ENCODE measurements around the gene SSTR4. TPM values are rescaled to one million over a fixed set of nuclear protein-coding genes. Genes with fewer than 3 reads are reported as not detected.
"Not testable (repeated sequence)": the region's sequence is repeated elsewhere in the genome, so short reads cannot be mapped to it uniquely, and the experiment has no call there.

SSTR4 gene
- polyA plus RNA-seq, 3 donors, result 0.07 TPM; not detected in 2

DNA sequence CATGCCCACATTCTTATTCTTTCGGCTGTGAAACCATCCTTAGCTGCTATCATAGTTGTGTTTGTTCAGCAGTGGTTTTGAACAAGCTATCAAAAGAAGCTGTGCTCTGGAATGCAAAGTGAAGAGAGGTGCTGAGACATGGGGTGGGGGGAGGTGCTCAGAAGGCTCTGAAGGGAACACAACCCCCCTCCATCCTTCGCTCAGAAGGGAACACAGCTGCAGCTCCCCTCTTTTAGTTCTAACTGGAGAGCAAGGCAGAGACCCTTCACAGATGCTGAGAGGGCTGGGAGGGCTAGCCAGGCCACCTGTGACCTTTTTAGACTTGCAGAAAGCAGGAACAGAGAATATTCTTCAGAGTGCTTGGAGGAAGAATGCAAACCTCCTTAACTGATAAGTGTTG, 17.6 kb upstream of the SSTR4 start:
- no peak for DNase-seq

DNA sequence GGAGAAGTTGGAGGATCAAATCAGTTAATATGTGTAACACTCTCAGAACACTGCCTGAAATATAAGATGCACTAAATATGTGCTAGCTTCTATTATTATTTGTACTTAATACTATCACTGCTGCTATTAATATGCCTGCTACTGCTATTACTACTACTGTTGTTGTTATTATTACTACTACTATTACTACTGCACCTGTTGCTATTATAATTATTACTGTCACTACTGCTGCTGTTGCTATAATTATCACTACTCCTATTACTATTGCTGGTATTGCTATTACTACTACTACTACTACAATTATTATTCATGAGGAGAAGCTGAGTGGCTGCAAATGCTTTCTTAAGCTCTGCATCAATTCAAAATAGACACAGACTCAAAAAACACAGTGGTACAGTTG, 16.7 kb upstream of the SSTR4 start:
- DNase-seq, result no peak

DNA sequence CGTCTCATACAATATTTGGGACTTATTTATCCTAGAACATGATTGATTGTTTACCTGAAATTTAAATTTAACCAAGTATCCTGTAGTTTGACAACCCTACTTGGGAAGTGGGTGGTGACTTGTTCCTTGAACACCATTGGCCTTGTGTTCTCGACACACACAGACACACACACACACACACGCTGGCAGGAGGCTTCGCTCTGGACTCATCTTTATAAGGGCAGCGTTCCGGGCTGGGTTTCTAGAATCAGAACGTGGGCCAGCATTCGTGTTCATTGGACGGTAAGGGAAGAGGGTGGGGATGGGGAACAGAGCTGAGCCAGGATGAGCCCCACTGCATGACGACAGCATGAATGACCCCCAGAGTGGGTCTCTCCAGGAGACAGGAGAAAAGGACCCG, 16.2 kb upstream of the SSTR4 start:
- no peak for DNase-seq

DNA sequence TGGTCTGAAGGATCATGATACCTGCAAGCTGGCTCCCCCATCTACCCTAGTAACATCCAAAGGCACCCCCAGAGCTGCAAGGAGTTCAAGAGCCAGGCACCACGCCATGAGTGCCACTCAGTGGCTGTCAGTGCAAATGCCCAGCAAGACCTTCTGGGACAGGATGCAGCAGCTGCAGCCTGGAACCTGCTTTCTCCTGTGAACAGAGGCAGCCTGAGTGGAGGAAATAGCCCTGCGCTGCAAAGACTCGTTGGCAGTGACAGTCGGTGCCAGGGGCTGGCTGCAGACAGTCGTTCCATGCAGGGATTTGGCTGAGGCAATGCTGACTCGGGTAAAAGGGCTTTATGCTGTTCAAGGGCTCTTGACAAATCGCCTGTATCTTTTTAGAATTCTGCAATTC, 15.7 kb upstream of the SSTR4 start:
- no peak for DNase-seq

DNA sequence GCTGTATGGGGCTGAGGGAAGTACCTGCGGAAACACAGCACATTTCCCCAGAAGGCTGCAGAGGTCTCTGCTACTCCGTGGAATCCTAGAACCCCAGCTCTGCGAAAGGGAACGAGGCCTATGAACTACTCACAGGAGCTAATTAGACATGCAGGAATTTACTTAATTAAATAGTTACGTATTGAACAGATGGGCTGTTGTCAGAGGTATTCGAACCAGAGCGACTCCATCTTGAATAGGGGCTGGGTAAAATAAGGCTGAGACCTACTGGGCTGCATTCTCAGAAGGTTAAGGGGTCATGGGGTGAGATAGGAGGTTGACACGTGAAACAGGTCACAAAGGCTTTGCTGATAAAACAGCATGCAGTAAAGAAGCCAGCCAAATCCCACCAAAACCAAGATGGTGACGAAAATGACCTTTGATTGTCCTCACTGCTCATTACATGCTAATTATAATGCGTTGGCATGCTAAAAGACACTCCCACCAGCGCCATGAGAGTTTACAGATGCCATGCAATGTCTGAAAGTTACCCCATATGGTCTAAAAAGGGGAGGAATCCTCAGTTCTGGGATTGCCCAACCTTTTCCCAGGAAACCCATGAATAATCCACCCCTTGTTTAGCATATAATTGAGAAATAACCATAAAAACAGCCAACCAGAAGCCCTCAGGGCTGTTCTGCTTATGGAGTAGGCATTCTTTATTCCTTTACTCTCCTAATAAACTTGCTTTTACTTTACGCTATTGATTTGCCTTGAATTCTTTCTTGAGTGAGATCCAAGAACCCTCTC, 14.7 kb upstream of the SSTR4 start:
- no peak for DNase-seq

DNA sequence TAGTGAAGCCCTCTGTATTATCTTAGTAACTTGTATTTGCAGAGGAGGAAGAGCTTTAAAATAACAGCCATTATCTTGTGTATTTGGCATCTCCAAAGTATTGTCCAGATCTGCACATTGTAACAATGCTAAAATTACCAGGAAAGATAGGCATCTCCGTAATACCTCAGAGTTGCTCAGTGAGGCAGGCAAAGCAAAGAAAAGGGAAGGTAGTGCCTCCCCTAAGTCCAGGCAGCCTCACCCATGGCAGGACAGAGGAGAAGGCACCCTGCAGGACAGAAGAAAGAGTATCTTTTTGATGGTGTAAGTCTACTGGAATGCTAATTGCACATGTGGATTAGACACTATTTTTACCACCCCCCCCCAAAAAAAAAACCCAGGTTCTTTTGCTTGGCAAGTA, 13.6 kb upstream of the SSTR4 start:
- no peak for DNase-seq

DNA sequence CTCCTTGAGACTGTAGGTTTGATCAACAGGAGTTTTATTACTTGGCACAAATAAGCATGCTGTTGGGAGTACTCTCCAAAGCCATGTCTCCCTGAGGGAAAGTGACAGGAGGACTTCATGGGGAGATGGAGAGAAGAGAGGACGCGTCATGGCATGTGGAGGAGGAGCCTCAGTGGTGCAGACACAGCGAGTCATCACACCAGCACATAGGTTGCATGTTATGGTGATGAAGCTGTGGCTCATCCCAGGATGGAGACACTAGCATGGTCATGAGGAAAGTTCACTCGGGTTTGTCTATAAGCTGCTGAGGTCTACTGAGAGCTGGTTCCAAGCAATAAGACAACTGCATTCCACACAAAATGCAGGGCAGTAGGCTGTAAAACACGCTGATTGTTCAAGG, 13.2 kb upstream of the SSTR4 start:
- no peak for DNase-seq

DNA sequence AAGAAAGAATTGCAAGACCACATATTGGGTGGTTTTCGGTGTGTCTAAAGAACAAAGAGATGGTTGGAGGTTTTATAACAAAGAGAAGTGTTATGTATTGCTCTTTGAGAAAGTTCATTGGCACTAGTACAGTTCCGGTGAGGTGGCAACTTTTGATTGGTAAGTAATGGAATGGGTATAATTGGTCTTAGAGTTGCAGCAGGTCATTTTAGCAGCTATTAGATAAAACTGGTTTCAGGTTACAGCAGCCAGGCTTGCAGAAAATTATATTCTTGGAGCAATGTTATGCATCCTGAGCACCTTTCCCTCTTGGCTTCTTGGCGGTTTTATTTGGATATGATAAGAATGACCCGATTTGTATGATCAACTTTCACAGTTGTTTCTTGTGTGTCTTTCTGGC, 12.3 kb upstream of the SSTR4 start:
- no peak for DNase-seq

DNA sequence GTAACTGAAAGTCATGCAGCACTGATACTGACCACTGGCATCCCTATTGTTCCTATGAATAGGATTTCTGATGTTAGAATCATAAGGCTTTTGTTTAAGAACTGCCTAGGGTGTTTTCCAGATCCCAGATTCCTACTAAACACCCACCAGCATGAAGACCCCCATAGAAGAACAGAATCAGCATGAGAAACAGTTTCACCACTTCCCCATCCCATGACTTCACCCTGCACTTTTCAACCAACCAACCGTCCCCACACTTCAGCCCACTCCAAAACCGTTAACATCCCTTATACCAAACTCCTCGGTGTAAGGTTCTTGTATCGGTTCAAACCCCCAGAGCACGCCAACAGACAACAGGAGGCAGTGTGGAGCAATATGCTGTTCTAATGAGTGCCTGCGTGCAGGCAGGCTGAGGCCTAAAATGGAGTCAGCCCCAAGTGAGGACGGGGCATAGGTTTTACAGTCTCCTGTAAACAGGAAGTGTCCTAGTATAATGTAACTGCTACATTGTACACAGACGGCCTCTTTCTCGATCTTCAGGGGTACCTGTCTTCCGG, 11.4 kb upstream of the SSTR4 start:
- no peak for DNase-seq

DNA sequence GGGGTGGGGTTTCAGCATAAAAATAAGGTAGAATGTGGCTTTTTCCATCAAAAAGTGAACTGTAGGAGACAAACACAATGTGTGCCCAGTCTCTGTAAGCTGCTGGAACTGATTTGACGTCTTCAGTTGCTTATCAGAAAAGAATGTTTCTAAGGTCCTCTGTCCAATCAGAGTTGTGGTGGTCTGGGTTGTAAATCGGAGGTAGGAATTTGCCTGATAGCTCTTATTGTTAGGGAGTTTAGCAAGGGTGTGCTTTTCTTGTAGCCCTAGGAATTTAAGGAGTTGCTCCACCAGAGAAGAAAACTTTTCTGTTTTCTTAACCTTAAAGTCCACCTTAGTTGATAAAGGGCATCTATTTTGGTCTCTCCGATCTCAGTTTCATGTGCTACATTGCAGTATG, 10.4 kb upstream of the SSTR4 start:
- DNase-seq, result peak; percentile 19

DNA sequence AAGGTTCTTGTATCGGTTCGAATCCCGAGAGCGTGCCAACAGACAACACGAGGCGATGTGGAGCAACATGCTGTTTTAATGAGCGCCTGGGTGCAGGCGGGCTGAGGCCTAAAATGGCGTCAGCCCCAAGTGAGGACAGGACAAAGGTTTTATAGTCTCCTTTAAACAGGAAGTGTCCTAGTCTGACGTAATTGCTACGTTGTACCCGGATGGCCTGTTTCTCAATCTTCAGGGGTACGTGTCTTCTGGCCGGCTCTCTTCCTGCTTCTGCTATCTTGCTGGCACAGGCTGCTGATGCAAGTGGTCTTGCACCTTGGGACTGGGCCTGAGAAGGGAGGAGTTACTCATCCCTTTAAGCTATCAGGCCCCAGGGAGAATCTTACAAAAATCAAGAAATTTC, 9.6 kb upstream of the SSTR4 start:
- DNase-seq, result not testable (repeated sequence)

DNA sequence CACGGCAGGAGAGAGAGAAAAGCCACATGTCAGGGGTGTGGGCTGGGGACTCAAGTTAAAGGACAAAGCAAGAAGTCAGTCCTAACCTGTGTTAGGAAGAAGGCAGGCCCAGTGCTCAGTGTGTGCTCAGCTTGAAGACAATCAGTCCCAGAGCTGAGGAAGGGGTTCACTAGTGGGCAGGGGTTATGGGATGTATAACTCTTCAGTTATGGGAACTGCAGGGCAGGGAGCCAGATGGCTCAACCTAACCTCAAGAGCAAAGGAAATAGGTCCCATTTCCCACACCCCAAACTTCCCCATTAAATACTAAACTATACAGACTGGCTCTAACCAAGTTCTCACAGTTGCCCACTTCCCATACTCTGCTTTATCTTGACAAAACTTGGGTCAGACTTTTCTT, 7.4 kb upstream of the SSTR4 start:
- no peak for DNase-seq

DNA sequence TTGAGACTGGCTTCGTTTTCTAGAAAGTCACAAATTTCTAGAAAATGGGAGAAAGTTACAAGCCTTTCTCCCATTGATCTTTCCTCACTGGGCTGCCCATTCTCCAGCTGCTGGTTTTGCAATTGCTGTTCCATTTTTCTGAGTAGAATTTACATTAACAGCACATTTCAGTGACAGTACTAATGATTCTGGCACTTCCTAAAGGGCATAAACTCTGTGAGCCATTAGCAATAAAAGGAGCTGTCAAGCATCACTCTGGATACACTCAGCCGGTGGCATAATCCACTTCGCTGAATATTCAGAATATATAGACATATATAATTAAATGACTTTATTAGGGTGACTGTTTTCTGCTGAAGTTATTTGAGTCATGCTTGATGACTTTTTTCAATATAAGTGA, 6.7 kb upstream of the SSTR4 start:
- DNase-seq, result no peak

DNA sequence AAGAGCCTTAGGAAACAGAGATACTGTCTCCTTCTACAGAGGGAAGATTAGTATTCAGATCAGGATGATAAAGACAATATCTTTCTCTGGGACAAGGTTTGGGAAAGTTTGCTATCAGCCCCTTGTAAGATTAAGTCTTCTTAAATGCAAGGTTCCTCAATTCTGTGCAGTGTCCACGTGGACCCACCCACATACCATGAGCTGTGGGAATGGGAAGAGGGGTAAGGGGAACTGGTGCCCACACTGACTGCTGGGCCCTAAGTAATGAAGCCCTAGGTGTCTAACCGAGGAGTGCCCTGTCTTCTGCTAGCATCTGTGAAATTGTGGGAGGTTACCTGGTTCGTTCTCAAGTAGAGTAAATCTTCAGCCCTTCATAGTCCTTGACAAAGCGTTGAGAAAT, 5.8 kb upstream of the SSTR4 start:
- DNase-seq, result no peak

DNA sequence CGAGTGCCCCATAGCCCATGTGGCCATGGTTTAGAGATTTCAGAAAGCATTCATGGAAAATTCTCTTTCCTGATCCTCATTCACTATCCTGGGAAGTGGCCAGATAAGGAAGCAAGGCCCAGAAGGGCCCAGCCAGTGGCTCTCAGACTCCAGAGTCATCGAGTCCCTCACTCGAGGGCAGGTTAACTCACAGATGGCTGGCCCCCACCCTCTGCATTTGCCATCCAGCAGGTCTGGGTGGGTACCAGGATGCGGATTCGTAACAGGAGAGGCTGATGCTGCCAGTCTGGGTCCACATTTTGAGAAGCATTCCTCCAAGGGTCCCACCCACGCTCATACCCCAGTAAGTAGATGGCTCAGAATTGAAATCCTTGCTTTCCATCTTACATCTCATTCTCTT, 3.8 kb upstream of the SSTR4 start:
- DNase-seq, result no peak

DNA sequence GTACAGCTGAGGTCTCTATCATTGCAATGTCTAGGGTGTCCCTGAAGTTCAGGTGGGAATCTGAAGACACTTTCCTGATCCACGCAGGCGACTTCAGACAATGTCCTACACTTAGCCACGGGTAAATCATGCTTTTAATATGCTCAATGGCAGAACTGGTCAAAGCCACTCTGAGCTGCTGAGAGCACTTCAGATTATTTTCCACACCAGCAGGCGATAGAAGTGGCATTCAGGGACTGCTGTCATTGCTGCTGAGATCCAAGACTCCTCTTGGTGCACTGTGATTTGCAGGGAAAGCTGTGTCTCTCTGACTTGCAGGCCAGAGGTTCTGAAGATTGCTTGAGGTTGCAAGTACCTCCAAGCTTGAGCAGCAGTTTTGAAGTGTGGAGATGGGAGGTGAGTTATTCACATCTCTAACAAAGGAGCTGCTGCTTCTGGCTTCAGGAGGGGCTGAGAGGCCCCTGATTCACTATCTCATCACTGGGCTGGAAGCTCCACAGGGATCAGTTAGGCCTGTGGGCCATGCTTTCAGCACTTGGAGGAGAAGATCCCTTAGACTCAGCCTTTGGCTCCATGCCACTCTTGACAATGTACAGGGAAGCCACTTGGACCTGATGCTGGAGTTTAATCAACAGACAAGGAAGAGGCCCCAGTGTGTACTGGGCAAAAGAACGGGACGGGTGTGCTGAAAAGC, 2.9 kb upstream of the SSTR4 start:
- no peak for DNase-seq

DNA sequence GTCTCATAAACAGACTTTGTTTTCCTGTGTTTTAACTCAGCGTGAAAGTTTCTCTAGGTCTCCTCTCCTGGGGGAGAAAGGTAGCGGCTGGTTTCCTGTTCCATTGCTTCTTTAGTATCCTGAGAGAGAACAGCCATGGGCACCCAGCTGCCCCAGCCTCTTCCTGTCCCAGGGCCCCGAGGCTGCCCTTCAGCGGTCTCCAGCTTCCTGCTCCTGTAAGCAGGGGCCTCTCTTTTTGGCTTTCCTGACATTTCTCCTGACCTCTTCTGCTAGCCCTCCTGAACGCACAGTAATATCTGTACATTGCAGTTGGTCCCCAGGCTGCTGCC, 2.4 kb upstream of the SSTR4 start:
- DNase-seq, result no peak

DNA sequence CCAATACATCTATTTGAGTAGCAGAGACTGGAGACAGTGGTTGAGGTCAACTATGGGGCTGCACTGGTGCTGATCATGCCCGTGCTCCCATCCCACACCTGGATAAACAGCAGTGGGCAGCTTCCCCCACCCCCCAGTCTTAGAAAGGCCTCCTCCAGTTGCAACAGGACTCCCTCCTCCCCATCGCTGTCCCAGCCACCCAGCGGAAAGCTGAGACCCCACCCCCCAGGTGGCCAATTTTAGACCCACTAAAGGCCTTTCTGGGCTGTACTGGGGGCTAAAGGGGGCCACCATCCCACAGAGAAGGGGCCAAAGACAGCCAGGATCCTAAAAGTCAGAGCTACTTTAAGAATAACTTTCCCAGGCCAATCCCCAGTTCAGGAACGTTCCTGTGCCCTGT, 1.2 kb upstream of the SSTR4 start:
- no peak for DNase-seq

DNA sequence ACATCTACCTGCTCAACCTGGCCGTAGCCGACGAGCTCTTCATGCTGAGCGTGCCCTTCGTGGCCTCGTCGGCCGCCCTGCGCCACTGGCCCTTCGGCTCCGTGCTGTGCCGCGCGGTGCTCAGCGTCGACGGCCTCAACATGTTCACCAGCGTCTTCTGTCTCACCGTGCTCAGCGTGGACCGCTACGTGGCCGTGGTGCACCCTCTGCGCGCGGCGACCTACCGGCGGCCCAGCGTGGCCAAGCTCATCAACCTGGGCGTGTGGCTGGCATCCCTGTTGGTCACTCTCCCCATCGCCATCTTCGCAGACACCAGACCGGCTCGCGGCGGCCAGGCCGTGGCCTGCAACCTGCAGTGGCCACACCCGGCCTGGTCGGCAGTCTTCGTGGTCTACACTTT, 619 bp downstream of the SSTR4 start:
- DNase-seq, result no peak

DNA sequence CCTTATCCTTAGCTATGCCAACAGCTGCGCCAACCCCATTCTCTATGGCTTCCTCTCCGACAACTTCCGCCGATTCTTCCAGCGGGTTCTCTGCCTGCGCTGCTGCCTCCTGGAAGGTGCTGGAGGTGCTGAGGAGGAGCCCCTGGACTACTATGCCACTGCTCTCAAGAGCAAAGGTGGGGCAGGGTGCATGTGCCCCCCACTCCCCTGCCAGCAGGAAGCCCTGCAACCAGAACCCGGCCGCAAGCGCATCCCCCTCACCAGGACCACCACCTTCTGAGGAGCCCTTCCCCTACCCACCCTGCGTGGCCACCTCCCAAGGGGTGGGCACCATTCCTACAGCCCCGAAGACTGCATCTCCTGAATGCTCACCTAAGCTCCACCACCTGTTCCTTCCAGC, 1.3 kb downstream of the SSTR4 start:
- DNase-seq, result no peak

DNA sequence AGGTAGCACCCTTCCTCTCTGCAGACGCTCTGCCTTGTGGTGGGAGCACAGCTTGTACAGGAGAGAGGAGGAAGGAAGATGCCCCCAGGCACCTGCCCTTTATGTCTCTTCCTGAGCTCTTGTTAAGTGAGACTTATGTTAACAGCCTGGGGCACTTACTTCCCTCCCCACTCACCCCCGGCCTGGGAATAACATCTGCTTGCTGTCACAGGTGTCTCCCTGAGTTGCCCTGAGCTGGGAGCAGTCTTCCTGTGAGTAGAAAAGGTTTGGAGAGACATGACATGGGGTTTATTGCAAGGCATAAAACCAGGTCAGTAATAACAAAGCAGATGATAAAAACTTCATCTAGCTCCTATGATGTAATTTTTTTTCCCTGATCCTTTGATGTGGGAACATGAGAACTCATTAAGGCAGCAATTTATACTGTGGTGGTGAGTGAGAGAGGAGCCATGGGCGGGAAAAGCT, 1.9 kb downstream of the SSTR4 start:
- DNase-seq, result no peak

DNA sequence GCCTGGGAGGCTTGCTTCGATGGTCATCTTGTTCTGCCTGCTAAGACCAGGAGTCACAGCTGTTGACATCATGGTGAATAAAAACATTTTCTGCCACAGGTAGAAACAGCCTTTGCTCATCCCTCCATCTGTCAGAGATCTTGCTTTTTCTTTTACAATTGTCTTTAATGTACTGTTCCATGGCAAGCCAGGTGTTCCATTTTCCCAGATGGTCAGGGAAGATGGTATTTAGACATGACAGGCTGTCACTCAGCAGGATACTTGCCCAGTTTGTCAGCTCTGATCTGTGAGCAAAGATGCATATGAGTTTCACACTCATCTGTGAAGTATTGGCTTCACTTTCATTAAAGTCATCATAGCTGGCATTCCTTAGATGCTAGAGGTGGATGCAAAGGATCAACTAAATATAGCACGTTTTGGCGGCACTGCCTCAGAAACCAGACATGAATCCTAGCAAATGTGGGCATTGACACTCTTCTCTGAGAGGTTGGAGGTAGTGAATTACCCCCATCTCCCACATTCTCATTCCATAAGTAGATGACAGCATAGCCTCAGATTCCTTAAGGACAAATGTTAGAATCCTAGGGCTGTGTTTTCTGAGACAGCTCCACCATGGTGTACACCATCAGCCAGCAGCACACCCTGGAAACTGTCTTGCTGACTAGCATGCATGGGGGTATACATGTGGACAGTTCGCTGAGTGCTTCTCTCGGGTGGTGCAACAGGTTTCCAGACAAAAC, 4.2 kb downstream of the SSTR4 start:
- DNase-seq, result no peak
